AG04449 (cell line): ENCODE results near the gene APRT.

Experiments
- CTCF ChIA-PET: fragments of 350-600 bp; formaldehyde crosslinking; extraction: SDS; loops from one replicate; lab custom pipeline; 2021; ENCODE audit warnings: antibody characterized with exemption; lab: Yijun Ruan, JAX
- POLR2A ChIA-PET: fragments of 400-600, 350-600 bp; formaldehyde crosslinking; extraction: SDS; loops from one replicate; lab custom pipeline; 2020; ENCODE audit warnings: antibody characterized with exemption, inconsistent platforms; lab: Yijun Ruan, JAX
- DNase-seq: peaks from one replicate; pipeline ENCODE4 v3.0.0-alpha.2; 2010; ENCODE audit warnings: low read depth, low spot score
- H3K4me3 ChIP-seq: 2 replicates; pipeline ENCODE4 v1.5.1; 2011; ENCODE audit warnings: low read depth, mild to moderate bottlenecking, control low read depth, low read length
- TF ChIP-seq, protein P1 (sequence below): IDR thresholded peaks from one replicate; pipeline ENCODE4 v1.5.1; 2011; ENCODE audit warnings: mild to moderate bottlenecking, moderate library complexity, low read length, control low read depth, inconsistent platforms; ENCODE audit not compliant: insufficient read depth; ENCODE audit errors: missing control alignments

APRT gene

DNA sequence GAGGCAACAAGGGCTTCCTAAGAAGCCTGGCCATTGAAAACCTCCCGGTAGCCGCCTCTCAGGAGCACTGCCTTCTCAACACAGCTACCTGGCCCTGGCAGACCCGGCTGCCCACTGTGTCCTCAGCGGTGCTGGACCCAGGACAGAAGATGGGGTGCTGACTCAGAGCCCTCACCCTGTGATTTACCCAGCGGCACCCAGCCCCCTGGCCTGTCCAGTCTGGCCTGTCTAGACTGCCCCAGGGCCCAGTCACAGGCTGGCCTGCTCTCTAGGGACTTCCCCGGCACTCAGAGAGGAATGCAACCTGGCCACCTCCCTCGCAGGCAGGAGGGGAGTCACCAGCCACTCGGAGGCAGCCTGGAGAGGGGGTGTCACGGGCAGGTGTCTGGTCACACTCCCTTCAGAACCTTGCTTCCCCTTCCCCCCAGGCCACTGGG, 46.8 kb downstream of the APRT start:
- no peak for DNase-seq
- ChIA-PET POLR2A (no interaction called here), CTCF (interaction anchor here (25.7 kb wide), 1 partner anchor 20 kb away, joined by 544 read pairs; no protein-coding TSS in a partner anchor)
- no peak overlapping the region for H3K4me3 ChIP-seq
- TF ChIP-seq, protein P1, sequence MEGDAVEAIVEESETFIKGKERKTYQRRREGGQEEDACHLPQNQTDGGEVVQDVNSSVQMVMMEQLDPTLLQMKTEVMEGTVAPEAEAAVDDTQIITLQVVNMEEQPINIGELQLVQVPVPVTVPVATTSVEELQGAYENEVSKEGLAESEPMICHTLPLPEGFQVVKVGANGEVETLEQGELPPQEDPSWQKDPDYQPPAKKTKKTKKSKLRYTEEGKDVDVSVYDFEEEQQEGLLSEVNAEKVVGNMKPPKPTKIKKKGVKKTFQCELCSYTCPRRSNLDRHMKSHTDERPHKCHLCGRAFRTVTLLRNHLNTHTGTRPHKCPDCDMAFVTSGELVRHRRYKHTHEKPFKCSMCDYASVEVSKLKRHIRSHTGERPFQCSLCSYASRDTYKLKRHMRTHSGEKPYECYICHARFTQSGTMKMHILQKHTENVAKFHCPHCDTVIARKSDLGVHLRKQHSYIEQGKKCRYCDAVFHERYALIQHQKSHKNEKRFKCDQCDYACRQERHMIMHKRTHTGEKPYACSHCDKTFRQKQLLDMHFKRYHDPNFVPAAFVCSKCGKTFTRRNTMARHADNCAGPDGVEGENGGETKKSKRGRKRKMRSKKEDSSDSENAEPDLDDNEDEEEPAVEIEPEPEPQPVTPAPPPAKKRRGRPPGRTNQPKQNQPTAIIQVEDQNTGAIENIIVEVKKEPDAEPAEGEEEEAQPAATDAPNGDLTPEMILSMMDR, result no peak

DNA sequence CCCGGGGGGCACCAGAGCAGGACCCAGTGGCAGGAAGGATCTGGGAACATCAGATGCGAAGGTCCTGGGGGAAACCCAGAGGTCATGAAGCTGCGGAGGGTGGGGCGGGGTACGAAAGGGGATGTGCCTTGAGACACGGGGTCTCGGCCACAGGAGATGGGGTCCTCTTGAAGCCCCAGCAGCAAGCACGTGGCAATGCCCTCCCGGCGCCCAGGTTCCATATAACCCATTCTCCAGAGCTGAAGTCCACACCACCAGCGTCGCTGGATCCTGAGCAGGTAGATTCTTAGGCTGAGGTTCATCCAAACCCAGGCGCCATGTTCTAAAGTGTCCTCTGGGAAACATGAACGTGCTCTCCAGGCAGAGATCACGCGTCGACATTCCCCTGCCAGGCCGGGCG, 47.6 kb downstream of the APRT start:
- TF ChIP-seq, protein P1, result no peak
- H3K4me3 ChIP-seq, result no peak overlapping the region
- POLR2A ChIA-PET, result interaction anchor here (0.7 kb wide), 1 partner anchor 13 kb away, joined by 3 read pairs; no protein-coding TSS in a partner anchor
- CTCF ChIA-PET, result interaction anchor here (1.1 to 25.7 kb wide), 3 partner anchors 14 to 34 kb away, joined by 3 to 544 read pairs (median 3); no protein-coding TSS in a partner anchor
- DNase-seq, result no peak

DNA sequence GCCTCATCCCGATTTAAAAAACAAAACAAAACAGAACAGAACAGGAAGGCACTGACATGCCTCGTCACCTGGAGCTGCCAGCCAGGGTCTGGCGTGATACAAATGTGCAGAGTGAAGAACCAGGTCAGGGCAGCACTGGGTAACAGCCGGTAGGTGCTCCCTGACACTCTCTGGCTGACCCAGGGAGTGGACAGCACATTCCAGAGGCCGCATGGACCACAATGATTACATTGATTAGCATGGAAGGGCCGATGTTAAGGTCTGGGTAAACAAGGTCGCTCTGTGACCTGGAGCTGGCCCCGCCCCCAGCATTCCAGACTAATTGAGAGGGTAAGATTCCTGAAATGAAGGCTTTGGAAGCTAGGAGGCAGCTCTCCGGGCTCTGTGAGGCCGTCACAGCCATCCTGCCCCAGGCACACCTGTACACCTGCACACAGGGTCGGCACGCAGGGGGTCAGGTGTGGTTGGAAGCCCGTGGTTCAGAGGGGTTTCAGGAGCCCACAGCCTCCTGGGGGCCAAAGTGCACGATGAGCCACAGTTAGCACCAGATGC, 48.1 kb downstream of the APRT start:
- POLR2A ChIA-PET, result interaction anchor here (0.7 to 0.8 kb wide), 2 partner anchors 13 to 20 kb away, joined by 3 read pairs; no protein-coding TSS in a partner anchor
- CTCF ChIA-PET, result interaction anchor here (1.1 to 25.7 kb wide), 4 partner anchors 15 to 34 kb away, joined by 3 to 544 read pairs (median 4); no protein-coding TSS in a partner anchor
- TF ChIP-seq, protein P1, result no peak
- H3K4me3 ChIP-seq, result no peak overlapping the region
- no peak for DNase-seq

DNA sequence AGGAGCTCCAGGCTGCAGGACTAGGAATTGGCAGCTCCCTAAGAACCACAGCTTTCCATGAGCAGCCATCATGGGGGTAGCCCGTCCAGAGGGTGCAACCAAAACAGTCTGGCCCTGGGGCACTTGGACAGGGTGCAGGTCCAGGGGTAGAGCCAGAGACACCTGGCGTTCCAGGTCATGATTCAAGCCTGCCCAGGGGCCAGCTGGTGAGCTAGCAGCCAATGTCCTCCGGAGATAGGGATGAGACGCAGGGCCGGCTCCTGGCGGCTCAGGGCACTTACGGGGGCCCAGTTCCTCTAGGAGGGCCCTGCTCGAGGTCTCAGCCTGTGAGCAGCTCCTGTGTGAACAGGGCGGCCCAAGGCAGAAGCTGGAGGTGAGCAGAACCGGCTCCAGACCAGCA, 48.8 kb downstream of the APRT start:
- POLR2A ChIA-PET, result interaction anchor here (0.8 to 1.5 kb wide), 3 partner anchors 9 to 21 kb away, joined by 3 to 5 read pairs (median 4); no protein-coding TSS in a partner anchor
- CTCF ChIA-PET, result interaction anchor here (1.1 to 25.7 kb wide), 4 partner anchors 18 to 95 kb away, joined by 3 to 544 read pairs (median 5); no protein-coding TSS in a partner anchor
- no peak for DNase-seq
- H3K4me3 ChIP-seq, result no peak overlapping the region
- TF ChIP-seq, protein P1, result no peak

DNA sequence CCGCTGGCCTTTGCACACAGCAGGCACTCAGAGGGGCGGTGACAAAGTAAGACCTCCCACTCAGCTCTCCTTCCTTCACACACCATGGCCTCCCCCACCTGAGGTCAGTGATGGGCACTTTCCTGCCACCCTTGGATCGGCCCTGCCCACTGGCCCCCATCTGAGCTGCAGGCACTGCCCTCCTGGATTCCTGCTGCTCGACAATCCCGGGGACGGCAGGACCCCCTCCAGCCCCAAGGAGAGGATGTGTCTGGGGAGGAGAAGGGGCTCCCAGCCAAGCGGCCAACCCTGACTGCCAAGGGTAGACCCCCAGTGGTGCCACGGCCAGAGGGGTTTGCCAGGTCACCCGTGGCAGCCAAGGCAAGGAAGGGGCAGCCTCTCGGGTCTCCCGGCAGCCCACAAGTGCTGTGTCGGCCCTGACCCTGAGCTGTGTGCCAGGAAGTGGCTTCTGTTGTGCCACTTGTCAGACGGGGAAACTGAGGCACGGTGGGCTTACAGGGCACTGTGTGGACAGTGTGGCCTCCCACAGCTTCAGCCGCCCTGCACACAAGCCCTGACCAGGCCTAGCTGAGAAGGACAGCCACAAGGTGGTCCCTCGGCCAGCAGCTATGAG, 49.4 kb downstream of the APRT start:
- H3K4me3 ChIP-seq, result no peak overlapping the region
- POLR2A ChIA-PET, result interaction anchor here (0.8 to 1.5 kb wide), 3 partner anchors 8 to 21 kb away, joined by 3 to 5 read pairs (median 4); no protein-coding TSS in a partner anchor
- CTCF ChIA-PET, result interaction anchor here (1.2 to 25.7 kb wide), 3 partner anchors 18 to 96 kb away, joined by 4 to 544 read pairs (median 6); no protein-coding TSS in a partner anchor
- TF ChIP-seq, protein P1, result no peak
- DNase-seq, result no peak

DNA sequence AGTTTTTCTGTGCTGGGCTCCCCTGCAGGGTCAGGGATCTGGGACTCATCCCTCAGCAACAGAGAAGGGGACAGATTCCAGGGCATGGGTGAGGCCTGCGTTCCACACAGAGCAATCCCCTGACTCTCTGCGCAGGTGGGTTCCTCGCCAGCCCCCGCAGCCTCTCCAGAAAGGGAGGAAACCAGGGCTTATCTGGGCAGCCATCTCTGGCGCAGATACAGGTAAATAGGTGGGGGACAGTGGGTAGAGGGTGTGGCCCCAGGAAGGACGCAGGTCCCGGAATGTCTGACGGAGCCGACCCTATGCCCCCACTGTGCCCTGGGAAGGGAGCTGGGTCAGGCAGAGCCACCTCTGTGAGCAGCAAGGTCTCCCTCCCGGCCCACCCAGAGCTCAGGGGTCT, 49.9 kb downstream of the APRT start:
- H3K4me3 ChIP-seq, result no peak overlapping the region
- POLR2A ChIA-PET, result interaction anchor here (1.5 kb wide), 1 partner anchor 8 kb away, joined by 5 read pairs; no protein-coding TSS in a partner anchor

More for the DNA sequence above, 49.9 kb downstream of the APRT start:
- DNase-seq, result no peak
- CTCF ChIA-PET, result interaction anchor here (1.2 to 25.7 kb wide), 2 partner anchors 17 to 96 kb away, joined by 4 to 544 read pairs; no protein-coding TSS in a partner anchor
- TF ChIP-seq, protein P1, result no peak
